GM18526 (cell line): ENCODE measurements around the gene DPH2.

Source experiments
- POLR2A ChIP-seq: IDR thresholded peaks from 3 replicates; pipeline ENCODE4 v1.6.1; 2011; ENCODE audit not compliant: insufficient read length; ENCODE audit errors: extremely low read depth

DPH2 gene

GRCh38 chr1:43969746-43970466 is at the start of gene DPH2:
TSS of gene DPH2 (plus strand) at chr1:43970010. CDS start at chr1:43970176, 166 bp downstream.
- TF ChIP-seq POLR2A = peak; percentile 58

- no peak for TF ChIP-seq POLR2A
Observed at GRCh38 chr1:43921022-43921421, 48.8 kb upstream of the DPH2 start.

- TF ChIP-seq POLR2A = no peak
Observed at GRCh38 chr1:43924516-43924915, 45.3 kb upstream of the DPH2 start.

- no peak for TF ChIP-seq POLR2A
Observed at GRCh38 chr1:43925846-43926245, 44.0 kb upstream of the DPH2 start.

GRCh38 chr1:43930168-43930948 is 39.5 kb upstream of the DPH2 start:
- TF ChIP-seq POLR2A = no peak

- no peak for TF ChIP-seq POLR2A
Observed at GRCh38 chr1:43930949-43931275, 38.9 kb upstream of the DPH2 start.

- no peak for TF ChIP-seq POLR2A
Observed at GRCh38 chr1:43931711-43932660, 37.8 kb upstream of the DPH2 start.

- TF ChIP-seq POLR2A = no peak
Observed at GRCh38 chr1:43932786-43933385, 36.9 kb upstream of the DPH2 start.

- no peak for TF ChIP-seq POLR2A
Observed at GRCh38 chr1:43933386-43934100, 36.3 kb upstream of the DPH2 start, which contains the start of gene ARTN. TSS of gene ARTN (plus strand) at chr1:43933801. CDS start at chr1:43935657, 1,856 bp downstream.

GRCh38 chr1:43934101-43934985 is 35.5 kb upstream of the DPH2 start:
- TF ChIP-seq POLR2A = no peak

GRCh38 chr1:43934986-43935324 is 34.9 kb upstream of the DPH2 start:
- no peak for TF ChIP-seq POLR2A

- TF ChIP-seq POLR2A = no peak
Observed at GRCh38 chr1:43935711-43936427, 33.9 kb upstream of the DPH2 start.
